Measurements from ENCODE around the gene EFNA4.
A peak's percentile ranks its signal among the peaks of the same experiment; 100 is the strongest.

- TF ChIP-seq POLR2A (IDR thresholded peaks at IDR 0.05), result peak; percentile 34 to 61 (median 50)
- no peak for TF ChIP-seq CTCF (IDR thresholded peaks at IDR 0.05)
These were observed 12.2 kb upstream of the EFNA4 start for GRCh38 chr1:155051342-155051776.

Data from body of pancreas (tissue), 4 donors.